Colonic mucosa (tissue), 4 donors: ENCODE results near the gene ADAM10. TPM values are rescaled to one million over a fixed set of nuclear protein-coding genes. Genes with fewer than 3 reads are reported as not detected.
A peak's percentile ranks its signal among the peaks of the same experiment; 100 is the strongest.

Source experiments
- DNase-seq: peaks from one replicate; pipeline ENCODE4 v3.0.0-alpha.2; 2020
- H3K27ac ChIP-seq: fragments of 200-600 bp; one replicate; pipeline ENCODE4 v1.8.0; 2021
- H3K27me3 ChIP-seq: fragments of 200-600 bp; one replicate; pipeline ENCODE4 v1.8.0; 2021
- H3K36me3 ChIP-seq: fragments of 200-600 bp; one replicate; pipeline ENCODE4 v1.8.0; 2021
- H3K4me1 ChIP-seq: fragments of 200-600 bp; one replicate; pipeline ENCODE4 v1.8.0; 2021; ENCODE audit warnings: mild to moderate bottlenecking
- H3K4me3 ChIP-seq: fragments of 200-600 bp; one replicate; pipeline ENCODE4 v1.8.0; 2021
- H3K9ac ChIP-seq, 2 donors: one replicate each; pipeline ENCODE4 v1.7.0; 2013; ENCODE audit warnings: control low read depth in 2 of 2, low read depth in 2 of 2, low read length in 2 of 2
- H3K9me3 ChIP-seq: fragments of 200-600 bp; one replicate; pipeline ENCODE4 v1.8.0; 2021
- intact Hi-C: fragments of 100-400 bp; cut with DNase I; formaldehyde crosslinking; loops from one replicate; pipeline ENCODE4 v1.14.1; 2022
- total RNA-seq, 2 donors: library from RNA; stranded (reverse); fragmentation: NEBNext Ultra II Directional in 1 of 2; extraction: Animal tissue kit (Norgen Biotek cat#: 25700) in 1 of 2; gene quantifications; one replicate each; pipeline ENCODE4 v1.2.1, GENCODE V29; 2021
- TF ChIP-seq, protein P1 (sequence below): fragments of 200-600 bp; IDR thresholded peaks from one replicate; pipeline ENCODE4 v1.8.0; 2022; ENCODE audit warnings: antibody characterized with exemption, mild to moderate bottlenecking
- donor health status: healthy.
- donor health status: DM: no; HTN: no; CAD: no.
- donor health status: DM: no; HTN: no; CAD: no.

Gene ADAM10
- total RNA-seq, 2 donors from 2014 or later: 115 to 176 TPM

DNA sequence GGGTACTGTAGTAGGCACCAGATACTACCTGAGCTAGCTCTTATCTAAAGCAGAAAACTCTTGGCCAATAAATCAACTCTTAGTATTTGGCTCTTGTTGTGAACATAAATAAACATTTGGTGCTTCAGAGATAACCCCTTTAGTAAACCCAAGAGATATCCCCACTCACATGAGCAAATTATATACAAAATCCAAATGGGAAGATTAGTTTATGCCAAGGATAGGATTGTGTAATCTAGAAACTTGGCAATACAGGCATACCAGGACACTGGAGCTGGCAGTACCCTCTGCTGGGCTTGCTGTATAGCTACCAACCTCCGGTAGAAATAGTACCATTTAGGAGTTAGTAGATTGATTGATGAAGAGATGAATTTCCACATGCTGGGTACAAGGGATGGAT is 190.7 kb downstream of the ADAM10 start:
- intact Hi-C loops: no loop called here
- Histone ChIP-seq H3K4me3 (no peak overlapping the region), H3K27me3 (no peaks in the 10 kb centered on the region), H3K9ac (no peak overlapping the region), H3K36me3 (no peaks in the 10 kb centered on the region), H3K9me3 (no peaks in the 10 kb centered on the region), H3K4me1 (no peaks in the 10 kb centered on the region), H3K27ac (no peak overlapping the region)
- DNase-seq: no peak
- TF ChIP-seq, protein P1, sequence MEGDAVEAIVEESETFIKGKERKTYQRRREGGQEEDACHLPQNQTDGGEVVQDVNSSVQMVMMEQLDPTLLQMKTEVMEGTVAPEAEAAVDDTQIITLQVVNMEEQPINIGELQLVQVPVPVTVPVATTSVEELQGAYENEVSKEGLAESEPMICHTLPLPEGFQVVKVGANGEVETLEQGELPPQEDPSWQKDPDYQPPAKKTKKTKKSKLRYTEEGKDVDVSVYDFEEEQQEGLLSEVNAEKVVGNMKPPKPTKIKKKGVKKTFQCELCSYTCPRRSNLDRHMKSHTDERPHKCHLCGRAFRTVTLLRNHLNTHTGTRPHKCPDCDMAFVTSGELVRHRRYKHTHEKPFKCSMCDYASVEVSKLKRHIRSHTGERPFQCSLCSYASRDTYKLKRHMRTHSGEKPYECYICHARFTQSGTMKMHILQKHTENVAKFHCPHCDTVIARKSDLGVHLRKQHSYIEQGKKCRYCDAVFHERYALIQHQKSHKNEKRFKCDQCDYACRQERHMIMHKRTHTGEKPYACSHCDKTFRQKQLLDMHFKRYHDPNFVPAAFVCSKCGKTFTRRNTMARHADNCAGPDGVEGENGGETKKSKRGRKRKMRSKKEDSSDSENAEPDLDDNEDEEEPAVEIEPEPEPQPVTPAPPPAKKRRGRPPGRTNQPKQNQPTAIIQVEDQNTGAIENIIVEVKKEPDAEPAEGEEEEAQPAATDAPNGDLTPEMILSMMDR: no peak

DNA sequence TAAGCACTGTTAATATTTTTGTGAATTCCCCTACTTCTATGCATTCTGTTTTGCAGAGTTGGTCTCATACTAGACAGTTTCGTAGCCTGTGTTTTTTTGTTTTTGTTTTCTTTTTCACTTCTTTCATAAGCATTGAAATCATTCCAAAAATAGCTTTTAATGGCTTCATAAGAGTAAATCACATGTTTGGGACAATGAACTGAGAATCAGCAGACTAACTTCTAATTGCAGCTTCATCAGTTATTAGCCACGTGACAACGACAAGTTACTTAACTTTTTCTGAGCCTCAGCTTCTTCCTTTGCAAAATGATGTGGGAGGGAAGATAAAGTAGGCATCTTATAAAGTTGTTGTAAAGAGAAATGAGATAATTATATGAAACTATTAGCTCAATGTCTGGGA is 193.0 kb downstream of the ADAM10 start:
- no peak overlapping the region for H3K4me3 ChIP-seq
- intact Hi-C loops: no loop called here
- no peaks in the 10 kb centered on the region for H3K9me3 ChIP-seq
- H3K27me3 ChIP-seq: no peaks in the 10 kb centered on the region
- no peak for DNase-seq
- H3K4me1 ChIP-seq: no peaks in the 10 kb centered on the region
- H3K9ac ChIP-seq: no peak overlapping the region
- no peaks in the 10 kb centered on the region for H3K36me3 ChIP-seq
- no peak overlapping the region for H3K27ac ChIP-seq
- TF ChIP-seq, protein P1: no peak

- H3K27ac ChIP-seq: no peak overlapping the region
- H3K4me1 ChIP-seq: no peaks in the 10 kb centered on the region
- no peak overlapping the region for H3K4me3 ChIP-seq
- TF ChIP-seq, protein P1: no peak
- H3K9ac ChIP-seq: peak overlapping the region in 1 of 2 donors; percentile 65
- H3K9me3 ChIP-seq: no peaks in the 10 kb centered on the region
- no peaks in the 10 kb centered on the region for H3K36me3 ChIP-seq
- DNase-seq: no peak
- H3K27me3 ChIP-seq: no peaks in the 10 kb centered on the region
- intact Hi-C loops: no loop called here
Observed at GRCh38 chr15:58556028-58556361, 193.5 kb downstream of the ADAM10 start.

- Histone ChIP-seq H3K4me3 (no peak overlapping the region), H3K36me3 (no peaks in the 10 kb centered on the region), H3K4me1 (no peaks in the 10 kb centered on the region), H3K27ac (no peak overlapping the region), H3K9ac (peak overlapping the region in 1 of 2 donors; percentile 65), H3K27me3 (no peaks in the 10 kb centered on the region), H3K9me3 (no peaks in the 10 kb centered on the region)
- intact Hi-C loops: no loop called here
- DNase-seq: no peak
- TF ChIP-seq, protein P1: no peak
Observed at GRCh38 chr15:58555162-58556027, 194.1 kb downstream of the ADAM10 start.

DNA sequence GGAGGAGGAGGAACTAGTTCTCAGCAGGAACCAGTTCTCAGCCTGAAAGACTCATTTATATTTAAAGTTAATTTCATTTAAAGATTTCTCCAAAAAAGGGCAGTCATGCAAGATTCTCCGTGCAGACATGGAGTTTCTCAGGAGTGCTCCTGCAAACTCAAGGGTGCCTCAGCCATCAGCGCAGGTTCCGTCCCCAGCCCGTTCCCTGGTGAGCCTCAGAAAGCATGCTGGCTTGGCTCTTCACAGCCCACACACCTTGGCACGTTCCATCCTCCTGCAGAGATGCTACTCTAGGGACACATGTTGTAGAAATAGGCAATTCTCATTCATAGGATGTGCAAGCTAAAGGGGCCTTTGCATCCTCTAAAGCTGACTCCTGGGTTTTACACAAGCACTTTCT is 194.7 kb downstream of the ADAM10 start:
- no peaks in the 10 kb centered on the region for H3K27me3 ChIP-seq
- no peak overlapping the region for H3K4me3 ChIP-seq
- TF ChIP-seq, protein P1: no peak
- peak overlapping the region in 1 of 2 donors; percentile 26 for H3K9ac ChIP-seq
- intact Hi-C loops: no loop called here
- H3K36me3 ChIP-seq: no peaks in the 10 kb centered on the region
- no peak overlapping the region for H3K27ac ChIP-seq
- DNase-seq: no peak
- H3K4me1 ChIP-seq: no peaks in the 10 kb centered on the region
- H3K9me3 ChIP-seq: no peaks in the 10 kb centered on the region
